PC-9 (cell line): ENCODE data around the gene PPL. TPM values are rescaled to one million over a fixed set of nuclear protein-coding genes. Genes with fewer than 3 reads are reported as not detected.
"Not testable (repeated sequence)": the region's sequence is repeated elsewhere in the genome, so short reads cannot be mapped to it uniquely, and the experiment has no call there.

ENCODE experiments used
- BruUV-seq: library from RNA; stranded (reverse); fragments of 400-500 nt; replicated peaks from 2 replicates; lab custom pipeline; 2021; lab: Mats Ljungman, UMichigan
- CTCF ChIA-PET: fragments of 300-600 bp; sonication (Branson Sonifier 250); formaldehyde crosslinking; loops from one replicate; lab custom pipeline; 2022; ENCODE audit warnings: antibody characterized with exemption; lab: Charles Lee
- POLR2A ChIA-PET: fragments of 300-600 bp; sonication (Branson Sonifier 250); formaldehyde crosslinking; loops from one replicate; lab custom pipeline; 2022; ENCODE audit warnings: antibody characterized with exemption; ENCODE audit not compliant: unreplicated experiment; lab: Charles Lee
- DNase-seq, 2 experiments: peaks; one replicate each; pipeline versions ENCODE4 v3.0.0 to v3.0.0-alpha.2; 2015 to 2022; ENCODE audit warnings: mixed read lengths in 1 of 2
- H2AFZ ChIP-seq: fragments of 200-600 bp; sonication (generic); 2 replicates; pipeline ENCODE4 v1.8.1; 2017; ENCODE audit warnings: antibody characterized with exemption
- H3F3A ChIP-seq: fragments of 200-600 bp; sonication (generic); 2 replicates; pipeline ENCODE4 v1.8.1; 2017; ENCODE audit warnings: antibody characterized with exemption, mild to moderate bottlenecking, low read depth; ENCODE audit not compliant: insufficient read depth
- H3K27ac ChIP-seq: fragments of 200-600 bp; sonication (generic); 2 replicates; pipeline ENCODE4 v1.6.1; 2016; ENCODE audit warnings: mixed run types
- H3K27me3 ChIP-seq: fragments of 200-600 bp; sonication (generic); 2 replicates; pipeline ENCODE4 v1.6.1; 2016; ENCODE audit warnings: low read depth, mixed run types; ENCODE audit not compliant: insufficient read depth
- H3K36me3 ChIP-seq: fragments of 200-600 bp; sonication (generic); 2 replicates; pipeline ENCODE4 v1.6.1; 2016; ENCODE audit warnings: low read depth, mixed run types
- H3K4me1 ChIP-seq: fragments of 200-600 bp; sonication (generic); replicated peaks from 2 replicates; pipeline ENCODE4 v1.6.1; 2016; ENCODE audit warnings: mixed run types; ENCODE audit not compliant: insufficient read depth
- H3K4me2 ChIP-seq: fragments of 200-600 bp; sonication (generic); 2 replicates; pipeline ENCODE4 v1.6.1; 2017; ENCODE audit warnings: mixed run types
- H3K4me3 ChIP-seq: fragments of 200-600 bp; sonication (generic); 2 replicates; pipeline ENCODE4 v1.6.1; 2016; ENCODE audit warnings: mixed run types
- H3K79me2 ChIP-seq: fragments of 200-600 bp; sonication (generic); 2 replicates; pipeline ENCODE4 v1.6.1; 2017; ENCODE audit warnings: low read depth, mixed run types
- H3K9me2 ChIP-seq: fragments of 200-600 bp; sonication (generic); 2 replicates; pipeline ENCODE4 v1.8.1; 2017; ENCODE audit warnings: mild to moderate bottlenecking; ENCODE audit not compliant: insufficient read depth
- H3K9me3 ChIP-seq: fragments of 200-600 bp; sonication (generic); 2 replicates; pipeline ENCODE4 v1.8.1; 2016; ENCODE audit warnings: low read depth; ENCODE audit not compliant: insufficient read depth
- H4K20me1 ChIP-seq: fragments of 200-600 bp; sonication (generic); 2 replicates; pipeline ENCODE4 v1.8.1; 2017; ENCODE audit not compliant: insufficient read depth
- CTCF ChIP-seq: fragments of 200-600 bp; sonication (generic); conservative IDR thresholded peaks from 2 replicates; pipeline ENCODE4 v1.6.1; 2017; ENCODE audit warnings: mixed run types, antibody characterized with exemption, mild to moderate bottlenecking, moderate library complexity
- EZH2 ChIP-seq: fragments of 200-600 bp; sonication (generic); IDR thresholded peaks from 2 replicates; pipeline ENCODE4 v1.8.0; 2017; ENCODE audit warnings: antibody characterized with exemption, low read depth
- intact Hi-C: fragments of 100-400 bp; cut with micrococcal nuclease; formaldehyde crosslinking; loops from one replicate; pipeline ENCODE4 v1.10.0; 2022; ENCODE audit not compliant: unreplicated experiment
- total RNA-seq: library from RNA; stranded (reverse); gene quantifications from 2 replicates; pipeline ENCODE4 v1.2.3, GENCODE V29; 2021

PPL gene
- total RNA-seq, 1 experiment from 2014 or later = 187 TPM

GRCh38 chr16:4899474-4899846 lies 37.5 kb downstream of the PPL start:
- H3K9me2 ChIP-seq = no peaks in the 10 kb centered on the region
- intact Hi-C loops = no loop called here
- 0 out of 2 replicates have a peak, but pooled peaks cover 4% of the 10 kb centered on the region for H4K20me1 ChIP-seq
- no TSS peak for BruUV-seq
- no peak overlapping the region for H2AFZ ChIP-seq
- TF ChIP-seq EZH2 (no peak), CTCF (no peak)
- peaks cover 9% of the 10 kb centered on the region; the same call in 1 of the 2 replicates for H3F3A ChIP-seq
- H3K4me1 ChIP-seq = no peaks in the 10 kb centered on the region
- H3K36me3 ChIP-seq = peaks cover 19% of the 10 kb centered on the region
- H3K27ac ChIP-seq = no peak overlapping the region
- H3K79me2 ChIP-seq = no peaks in the 10 kb centered on the region
- DNase-seq = no peak
- H3K4me3 ChIP-seq = no peak overlapping the region
- ChIA-PET CTCF (no interaction called here), POLR2A (no interaction called here)
- no peaks in the 10 kb centered on the region for H3K9me3 ChIP-seq
- no peak overlapping the region for H3K4me2 ChIP-seq
- H3K27me3 ChIP-seq = no peaks in the 10 kb centered on the region

DNA sequence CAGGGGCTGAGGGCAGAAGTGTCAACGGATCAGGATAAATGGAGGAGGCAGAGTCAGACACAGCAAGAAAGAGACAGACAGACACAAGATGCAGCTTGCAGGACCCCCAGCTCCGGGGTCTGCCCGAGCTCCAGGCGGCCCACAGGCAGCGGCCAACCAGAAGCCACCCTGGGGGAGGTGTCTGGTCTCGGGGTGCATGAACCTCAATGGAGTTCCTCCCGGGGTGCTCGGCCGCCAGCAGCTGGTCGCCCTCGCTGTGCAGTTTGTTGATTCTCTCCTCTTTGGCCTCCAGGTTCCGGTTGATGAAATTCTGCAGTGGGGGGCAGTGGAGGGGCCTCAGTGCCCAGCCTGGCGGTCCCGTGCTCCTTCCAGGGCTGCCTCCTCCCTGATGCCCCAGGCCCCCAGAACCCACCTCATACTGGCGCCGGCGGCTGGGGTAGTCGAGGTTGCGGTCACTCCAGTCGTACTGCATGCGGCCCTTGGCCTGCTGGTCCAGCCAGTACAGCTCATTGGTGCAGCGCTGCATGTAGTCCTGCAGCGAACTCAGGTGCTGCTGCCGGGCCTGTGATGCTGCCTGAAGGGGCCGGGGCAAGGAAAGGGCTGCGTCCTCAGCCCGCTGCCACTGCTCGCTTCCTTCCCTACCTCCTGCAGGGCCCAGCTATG lies 38.0 kb downstream of the PPL start:
- ChIA-PET CTCF (no interaction called here), POLR2A (no interaction called here)
- intact Hi-C loops = no loop called here
- Histone ChIP-seq H3K36me3 (peaks cover 19% of the 10 kb centered on the region), H3K4me3 (no peak overlapping the region), H3K27ac (no peak overlapping the region), H4K20me1 (no peaks in the 10 kb centered on the region), H3K79me2 (no peaks in the 10 kb centered on the region), H3K4me2 (no peak overlapping the region), H3K4me1 (no peaks in the 10 kb centered on the region), H3K27me3 (no peaks in the 10 kb centered on the region), H2AFZ (no peak overlapping the region), H3K9me3 (no peaks in the 10 kb centered on the region), H3F3A (peaks cover 6% of the 10 kb centered on the region; the same call in 1 of the 2 replicates), H3K9me2 (no peaks in the 10 kb centered on the region)
- DNase-seq = no peak
- TF ChIP-seq EZH2 (no peak), CTCF (no peak)
- BruUV-seq = no TSS peak

- Histone ChIP-seq H3K4me2 (no peak overlapping the region), H3K4me3 (no peak overlapping the region), H3K4me1 (no peaks in the 10 kb centered on the region), H2AFZ (no peak overlapping the region), H3K9me2 (no peaks in the 10 kb centered on the region), H3F3A (peaks cover 5% of the 10 kb centered on the region; the same call in 1 of the 2 replicates), H3K9me3 (no peaks in the 10 kb centered on the region), H3K36me3 (peaks cover 10% of the 10 kb centered on the region), H4K20me1 (no peaks in the 10 kb centered on the region), H3K27me3 (no peaks in the 10 kb centered on the region), H3K27ac (no peak overlapping the region), H3K79me2 (no peaks in the 10 kb centered on the region)
- CTCF ChIA-PET = no interaction called here
- DNase-seq = no peak
- no TSS peak for BruUV-seq
- TF ChIP-seq CTCF (no peak), EZH2 (no peak)
- POLR2A ChIA-PET = no interaction called here
- intact Hi-C loops = no loop called here
Measured at GRCh38 chr16:4897328-4897727, 39.6 kb downstream of the PPL start.

DNA sequence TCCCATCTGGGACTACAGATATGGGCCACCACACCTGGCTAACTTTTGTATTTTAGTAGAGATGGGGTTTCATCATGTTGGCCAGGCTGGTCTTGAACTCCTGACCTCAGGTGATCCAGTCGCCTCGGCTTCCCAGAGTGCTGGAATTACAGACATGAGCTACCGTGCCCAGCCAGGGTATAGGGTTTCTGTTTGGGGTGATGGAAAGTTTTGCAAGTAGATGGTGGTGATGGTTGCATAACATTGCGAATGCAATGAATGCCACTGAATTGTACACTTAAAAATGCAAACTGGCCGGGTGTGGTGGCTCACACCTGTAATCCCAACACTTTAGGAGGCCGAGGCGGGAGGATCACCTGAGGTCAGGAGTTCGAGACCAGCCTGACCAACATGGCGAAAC lies 40.2 kb downstream of the PPL start:
- H3K4me3 ChIP-seq, H3K4me1 ChIP-seq, POLR2A ChIA-PET, H4K20me1 ChIP-seq, H2AFZ ChIP-seq, DNase-seq, H3K79me2 ChIP-seq, H3F3A ChIP-seq, H3K36me3 ChIP-seq, H3K27ac ChIP-seq, BruUV-seq, H3K27me3 ChIP-seq, H3K9me2 ChIP-seq, CTCF ChIA-PET, H3K9me3 ChIP-seq, H3K4me2 ChIP-seq, intact Hi-C loops: not testable (repeated sequence)
